ENCODE results near the gene ADORA2A.

ADORA2A gene

GRCh38 chr22:24417901-24418641 lies 9.3 kb upstream of the ADORA2A start:
- FAIRE-seq (no peak), DNase-seq (ENCODE audit: insufficient read length, low spot score) (no peak)
- TF ChIP-seq CTCF (IDR thresholded peaks at IDR 0.05; ENCODE audit: insufficient read depth, missing control alignments), result no peak

- FAIRE-seq (no peak), DNase-seq (ENCODE audit: insufficient read length, low spot score) (no peak)
- TF ChIP-seq CTCF (IDR thresholded peaks at IDR 0.05; ENCODE audit: insufficient read depth, missing control alignments), result no peak
These were observed 8.5 kb upstream of the ADORA2A start for GRCh38 chr22:24418786-24419474.

- no peak for TF ChIP-seq CTCF (IDR thresholded peaks at IDR 0.05; ENCODE audit: insufficient read depth, missing control alignments)
- no peak for FAIRE-seq
- no peak for DNase-seq (ENCODE audit: insufficient read length, low spot score)
These were observed 7.9 kb upstream of the ADORA2A start for GRCh38 chr22:24419475-24419850.

- TF ChIP-seq CTCF (IDR thresholded peaks at IDR 0.05; ENCODE audit: insufficient read depth, missing control alignments), result no peak
- DNase-seq (ENCODE audit: insufficient read length, low spot score), result no peak
- no peak for FAIRE-seq
These were observed 7.1 kb upstream of the ADORA2A start for GRCh38 chr22:24420072-24420976.

- no peak for DNase-seq (ENCODE audit: insufficient read length, low spot score)
- no peak for FAIRE-seq
These were observed 6.4 kb upstream of the ADORA2A start for GRCh38 chr22:24420977-24421343.

GRCh38 chr22:24421428-24421931 lies 5.9 kb upstream of the ADORA2A start:
- TF ChIP-seq CTCF (IDR thresholded peaks at IDR 0.05; ENCODE audit: insufficient read depth, missing control alignments), result peak; percentile 24
- FAIRE-seq, result no peak

More at GRCh38 chr22:24420977-24421343, 6.4 kb upstream of the ADORA2A start:
- no peak for TF ChIP-seq CTCF (IDR thresholded peaks at IDR 0.05; ENCODE audit: insufficient read depth, missing control alignments)

More at GRCh38 chr22:24421428-24421931, 5.9 kb upstream of the ADORA2A start:
- DNase-seq (ENCODE audit: insufficient read length, low spot score), result no peak
